GM19324 (cell line): ENCODE data around the gene MORF4L1.

Source experiments
- ATAC-seq: cut with Tn5 transposase; IDR thresholded peaks from one replicate; pipeline ENCODE4 v1.9.1; 2021; ENCODE audit warnings: mild to moderate bottlenecking, moderate library complexity; ENCODE audit not compliant: unreplicated experiment, low FRiP score

The MORF4L1 gene

GRCh38 chr15:78942741-78943140 lies 70.1 kb downstream of the MORF4L1 start:
- ATAC-seq: no peak

- no peak for ATAC-seq
Observed at GRCh38 chr15:78943692-78944091, 71.0 kb downstream of the MORF4L1 start.

- ATAC-seq: peak; percentile 23
Observed at GRCh38 chr15:78944202-78944625, 71.5 kb downstream of the MORF4L1 start.

GRCh38 chr15:78944669-78945407 lies 72.1 kb downstream of the MORF4L1 start, which contains the start of gene CTSH:
CTSH (minus strand) TSS chr15:78945046; CDS start chr15:78944981, 65 bp downstream.
- ATAC-seq: peak; percentile 69

GRCh38 chr15:78946493-78946892 lies 73.8 kb downstream of the MORF4L1 start:
- no peak for ATAC-seq

- ATAC-seq: no peak
Observed at GRCh38 chr15:78947506-78947905, 74.8 kb downstream of the MORF4L1 start.
